Neural crest cell (in vitro differentiated cells): ENCODE measurements around the gene HTR3B. TPM values are rescaled to one million over a fixed set of nuclear protein-coding genes. Genes with fewer than 3 reads are reported as not detected.
"Not testable (repeated sequence)": the region's sequence is repeated elsewhere in the genome, so short reads cannot be mapped to it uniquely, and the experiment has no call there.

Experiments used
- DNase-seq: peaks from one replicate; pipeline ENCODE4 v3.0.0; 2021; ENCODE audit warnings: low read depth, mixed read lengths, low spot score
- H3K27ac Mint-ChIP-seq: one replicate; pipeline ENCODE4 v1.8.0; 2021; ENCODE audit warnings: mild to moderate bottlenecking, mixed read lengths; ENCODE audit not compliant: unreplicated experiment
- H3K27me3 Mint-ChIP-seq: 2 replicates; pipeline ENCODE4 v1.8.0; 2021; ENCODE audit warnings: low read depth, mild to moderate bottlenecking, mixed read lengths
- H3K36me3 Mint-ChIP-seq: 2 replicates; pipeline ENCODE4 v1.8.0; 2021; ENCODE audit warnings: low read depth, mild to moderate bottlenecking, mixed read lengths
- H3K4me1 Mint-ChIP-seq: 2 replicates; pipeline ENCODE4 v1.8.0; 2021; ENCODE audit warnings: mixed read lengths
- H3K4me3 Mint-ChIP-seq: one replicate; pipeline ENCODE4 v1.8.0; 2021; ENCODE audit warnings: mild to moderate bottlenecking, mixed read lengths
- H3K9me3 Mint-ChIP-seq: 2 replicates; pipeline ENCODE4 v1.8.0; 2021; ENCODE audit warnings: mixed read lengths
- total RNA-seq: library from RNA; stranded (reverse); gene quantifications from 2 replicates; pipeline ENCODE4 v1.2.1, GENCODE V29; 2021
- TF ChIP-seq, protein P1 (sequence below): fragments of 200-600 bp; sonication (generic); conservative IDR thresholded peaks from 2 replicates; pipeline ENCODE4 v1.5.0; 2021; ENCODE audit warnings: antibody characterized with exemption, mild to moderate bottlenecking

HTR3B gene
- total RNA-seq, 1 donor from 2014 or later, result 0.26 TPM

DNA sequence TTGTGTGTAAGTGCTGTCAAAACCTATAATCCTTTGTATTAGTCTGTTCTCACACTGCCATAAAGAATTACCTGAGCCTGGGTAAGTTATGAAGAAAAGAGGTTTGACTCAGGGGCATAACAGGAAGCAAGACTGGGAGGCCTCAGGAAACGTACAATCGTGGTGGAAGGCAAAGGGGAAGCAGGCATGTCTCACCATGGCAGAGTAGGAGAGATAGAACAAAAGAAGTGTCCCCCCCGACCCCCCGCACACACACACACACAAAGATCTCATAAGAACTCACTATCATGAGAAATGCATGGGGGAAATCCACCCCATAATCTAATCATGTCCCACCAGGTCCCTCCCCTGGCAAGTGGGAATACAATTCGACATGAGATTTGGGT, 26.9 kb upstream of the HTR3B start:
- TF ChIP-seq, protein P1, sequence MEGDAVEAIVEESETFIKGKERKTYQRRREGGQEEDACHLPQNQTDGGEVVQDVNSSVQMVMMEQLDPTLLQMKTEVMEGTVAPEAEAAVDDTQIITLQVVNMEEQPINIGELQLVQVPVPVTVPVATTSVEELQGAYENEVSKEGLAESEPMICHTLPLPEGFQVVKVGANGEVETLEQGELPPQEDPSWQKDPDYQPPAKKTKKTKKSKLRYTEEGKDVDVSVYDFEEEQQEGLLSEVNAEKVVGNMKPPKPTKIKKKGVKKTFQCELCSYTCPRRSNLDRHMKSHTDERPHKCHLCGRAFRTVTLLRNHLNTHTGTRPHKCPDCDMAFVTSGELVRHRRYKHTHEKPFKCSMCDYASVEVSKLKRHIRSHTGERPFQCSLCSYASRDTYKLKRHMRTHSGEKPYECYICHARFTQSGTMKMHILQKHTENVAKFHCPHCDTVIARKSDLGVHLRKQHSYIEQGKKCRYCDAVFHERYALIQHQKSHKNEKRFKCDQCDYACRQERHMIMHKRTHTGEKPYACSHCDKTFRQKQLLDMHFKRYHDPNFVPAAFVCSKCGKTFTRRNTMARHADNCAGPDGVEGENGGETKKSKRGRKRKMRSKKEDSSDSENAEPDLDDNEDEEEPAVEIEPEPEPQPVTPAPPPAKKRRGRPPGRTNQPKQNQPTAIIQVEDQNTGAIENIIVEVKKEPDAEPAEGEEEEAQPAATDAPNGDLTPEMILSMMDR, result no peak

DNA sequence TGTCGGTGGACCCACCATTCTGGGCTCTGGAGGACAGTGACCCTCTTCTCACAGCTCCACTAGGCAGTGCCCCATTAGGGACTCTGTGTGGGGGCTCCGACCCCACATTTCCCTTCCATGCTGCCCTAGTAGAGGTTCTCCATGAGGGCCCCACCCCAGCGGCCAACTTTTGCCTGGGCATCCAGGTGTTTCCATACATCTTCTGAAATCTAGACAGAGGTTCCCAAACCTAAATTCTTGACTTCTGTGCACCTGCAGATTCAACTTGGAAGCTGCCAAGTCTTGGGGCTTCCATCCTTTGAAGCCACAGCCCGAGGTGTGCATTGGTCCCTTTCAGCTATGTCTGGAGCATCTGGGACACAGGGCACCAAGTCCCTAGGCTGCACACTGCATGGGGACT, 25.1 kb upstream of the HTR3B start:
- DNase-seq, H3K27ac Mint-ChIP-seq, H3K27me3 Mint-ChIP-seq, H3K9me3 Mint-ChIP-seq, H3K4me3 Mint-ChIP-seq, H3K36me3 Mint-ChIP-seq: not testable (repeated sequence)
- peaks cover 18% of the 10 kb centered on the region for H3K4me1 Mint-ChIP-seq

More for the DNA sequence above, 26.9 kb upstream of the HTR3B start:
- no peak for DNase-seq
- peaks cover 7% of the 10 kb centered on the region for H3K9me3 Mint-ChIP-seq
- H3K36me3 Mint-ChIP-seq, result no peaks in the 10 kb centered on the region
- H3K4me3 Mint-ChIP-seq, result no peak overlapping the region
- H3K27ac Mint-ChIP-seq, result no peak overlapping the region
- H3K27me3 Mint-ChIP-seq, result peaks cover 6% of the 10 kb centered on the region
- H3K4me1 Mint-ChIP-seq, result peaks cover 33% of the 10 kb centered on the region

DNA sequence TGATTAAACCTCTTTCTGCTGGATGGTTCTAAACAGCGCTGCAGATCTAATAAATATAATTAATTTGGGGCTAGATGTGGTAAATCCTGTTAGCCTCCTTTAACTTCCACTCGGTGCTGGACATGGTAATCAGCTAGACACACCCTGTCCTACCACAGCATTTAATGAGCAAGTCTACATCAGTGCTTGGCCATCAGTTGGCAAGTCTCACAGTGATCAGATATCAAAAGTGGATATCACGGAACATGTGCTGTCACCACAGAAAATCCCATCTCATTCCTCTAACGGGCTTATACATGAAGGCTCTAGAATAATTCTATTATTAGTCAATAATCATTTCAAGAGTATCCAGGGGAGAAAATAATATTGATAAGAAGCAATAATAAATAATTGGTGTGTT, 23.6 kb upstream of the HTR3B start:
- Mint-ChIP-seq H3K4me1 (peaks cover 10% of the 10 kb centered on the region), H3K9me3 (peaks cover 7% of the 10 kb centered on the region), H3K36me3 (no peaks in the 10 kb centered on the region), H3K4me3 (no peak overlapping the region), H3K27ac (no peak overlapping the region), H3K27me3 (no peaks in the 10 kb centered on the region)
- TF ChIP-seq, protein P1, result no peak
- DNase-seq, result no peak

DNA sequence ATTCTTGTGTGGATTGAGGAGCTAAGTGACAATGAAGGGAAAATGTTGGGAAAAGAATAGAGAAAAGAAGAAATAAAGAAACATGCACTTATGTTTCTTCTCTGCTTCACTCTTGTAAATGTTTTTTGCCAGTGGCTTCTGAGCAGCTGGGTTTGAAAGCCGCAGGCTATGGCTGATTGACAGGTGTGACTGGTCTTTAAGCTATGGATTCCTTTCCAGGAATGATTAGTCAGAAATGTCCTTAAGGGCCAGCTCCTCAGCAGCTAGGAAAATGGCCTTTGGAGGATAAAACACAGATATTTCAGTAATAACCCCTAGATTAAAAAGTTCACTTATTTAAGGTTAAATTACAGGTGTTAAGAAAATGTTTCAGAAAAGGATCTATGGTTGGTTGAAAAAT, 22.7 kb upstream of the HTR3B start:
- H3K4me1 Mint-ChIP-seq, result peaks cover 2% of the 10 kb centered on the region
- H3K4me3 Mint-ChIP-seq, result no peak overlapping the region
- no peak overlapping the region for H3K27ac Mint-ChIP-seq
- no peaks in the 10 kb centered on the region for H3K36me3 Mint-ChIP-seq
- TF ChIP-seq, protein P1, result no peak
- no peaks in the 10 kb centered on the region for H3K27me3 Mint-ChIP-seq
- DNase-seq, result no peak
- H3K9me3 Mint-ChIP-seq, result peaks cover 7% of the 10 kb centered on the region

DNA sequence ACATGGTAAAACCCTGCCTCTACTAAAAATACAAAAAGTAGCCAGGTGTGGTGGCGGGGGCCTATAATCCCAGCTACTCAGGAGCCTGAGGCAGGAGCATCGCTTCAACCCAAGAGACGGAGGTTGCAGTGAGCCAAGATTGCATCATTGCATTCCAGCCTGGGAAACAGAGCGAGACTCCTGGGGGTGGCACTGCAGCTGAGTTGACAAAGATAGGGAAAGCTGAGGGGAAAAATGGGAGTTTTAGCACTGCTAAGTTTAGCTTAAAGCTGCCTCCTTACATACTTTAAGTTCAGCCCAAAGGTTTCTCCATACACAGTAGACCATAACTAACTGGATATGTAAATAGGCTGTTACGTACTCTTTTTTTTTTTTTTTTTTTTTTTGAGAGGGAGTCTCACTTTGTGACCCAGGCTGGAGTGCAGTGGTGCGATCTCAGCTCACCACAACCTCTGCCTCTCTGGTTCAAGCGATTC, 20.2 kb upstream of the HTR3B start:
- Mint-ChIP-seq H3K27me3 (no peaks in the 10 kb centered on the region), H3K4me1 (no peaks in the 10 kb centered on the region), H3K27ac (no peak overlapping the region), H3K36me3 (no peaks in the 10 kb centered on the region), H3K4me3 (no peak overlapping the region), H3K9me3 (no peaks in the 10 kb centered on the region)
- no peak for DNase-seq
- TF ChIP-seq, protein P1, result no peak

DNA sequence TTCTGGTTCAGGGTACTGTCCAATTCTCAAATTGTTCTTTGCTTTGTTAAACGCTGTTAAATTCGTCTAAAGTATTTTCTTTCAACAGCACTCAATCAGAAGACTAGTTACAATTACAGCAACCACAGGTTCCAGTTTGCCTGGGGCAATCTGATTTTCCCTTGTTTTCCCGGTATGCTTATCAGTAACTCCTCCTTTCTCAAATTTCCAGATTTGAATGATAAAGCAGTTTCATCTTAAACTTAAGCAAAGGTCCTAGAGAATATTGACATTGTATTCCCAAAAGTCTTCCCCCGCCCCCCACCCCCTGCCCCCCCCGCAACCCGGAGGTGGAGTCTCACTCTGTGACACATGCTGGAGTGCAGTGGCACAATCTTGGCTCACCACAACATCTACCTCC, 18.7 kb upstream of the HTR3B start:
- no peak overlapping the region for H3K27ac Mint-ChIP-seq
- H3K4me3 Mint-ChIP-seq, result no peak overlapping the region
- no peaks in the 10 kb centered on the region for H3K27me3 Mint-ChIP-seq
- DNase-seq, result no peak
- no peaks in the 10 kb centered on the region for H3K4me1 Mint-ChIP-seq
- H3K36me3 Mint-ChIP-seq, result no peaks in the 10 kb centered on the region
- no peaks in the 10 kb centered on the region for H3K9me3 Mint-ChIP-seq
- TF ChIP-seq, protein P1, result no peak
